Muscle of leg (tissue), 11 donors: ENCODE results near the gene COL16A1. TPM values are rescaled to one million over a fixed set of nuclear protein-coding genes. Genes with fewer than 3 reads are reported as not detected.

Experiments
- DNase-seq: peaks from one replicate; pipeline ENCODE4 v3.0.0; 2013
- H3K27ac ChIP-seq: one replicate; pipeline ENCODE4 v1.5.1; 2013; ENCODE audit warnings: mild to moderate bottlenecking, low read length, control low read depth
- H3K27me3 ChIP-seq: one replicate; pipeline ENCODE4 v1.6.1; 2013; ENCODE audit warnings: low read length; ENCODE audit not compliant: control insufficient read depth, insufficient read depth
- H3K36me3 ChIP-seq: one replicate; pipeline ENCODE4 v1.6.1; 2013; ENCODE audit warnings: low read length; ENCODE audit not compliant: control insufficient read depth, insufficient read depth
- H3K4me1 ChIP-seq: one replicate; pipeline ENCODE4 v1.6.1; 2013; ENCODE audit warnings: low read length; ENCODE audit not compliant: control insufficient read depth, insufficient read depth
- H3K4me3 ChIP-seq: one replicate; pipeline ENCODE4 v1.5.1; 2013; ENCODE audit warnings: low read length, control low read depth
- H3K9me3 ChIP-seq: replicated peaks from 2 replicates; pipeline ENCODE4 v1.6.1; 2013; ENCODE audit warnings: low read depth, low read length; ENCODE audit not compliant: control insufficient read depth
- WGBS: methylation state at CpG from one replicate; pipeline ENCODE4 v1.1.5; 2013; ENCODE audit warnings: missing lambda C conversion rate; ENCODE audit not compliant: insufficient coverage; 5-methylcytosine and 5-hydroxymethylcytosine counted together
- polyA plus RNA-seq, 8 donors: library from polyadenylated mRNA; unstranded; fragments of 120-200 nt; gene quantifications; one replicate each; pipeline versions ENCODE4 v1.2.1 to v1.2.3, GENCODE V29; 2013; ENCODE audit warnings: inconsistent platforms in 1 of 8, low replicate concordance in 1 of 8; ENCODE audit not compliant: insufficient read length in 8 of 8, insufficient read depth in 1 of 8
- total RNA-seq: library from RNA; stranded (reverse); fragments of 120-200 nt; gene quantifications from one replicate; pipeline ENCODE4 v1.2.4, GENCODE V29; 2013

Gene COL16A1
- total and polyA plus RNA-seq, 9 donors: 96.2 to 245 (median 136) TPM

GRCh38 chr1:31725134-31725533 lies 21.3 kb upstream of the COL16A1 start:
- DNase-seq: no peak
- H3K27me3 ChIP-seq: no peaks in the 10 kb centered on the region
- H3K36me3 ChIP-seq: peaks cover 8% of the 10 kb centered on the region
- 86% methylated on average over 10 of the region's 10 CpGs for WGBS
- H3K4me3 ChIP-seq: no peak overlapping the region
- H3K9me3 ChIP-seq: no peaks in the 10 kb centered on the region
- H3K4me1 ChIP-seq: peaks cover 9% of the 10 kb centered on the region
- H3K27ac ChIP-seq: no peak overlapping the region

- H3K27me3 ChIP-seq: no peaks in the 10 kb centered on the region
- no peak overlapping the region for H3K27ac ChIP-seq
- 46% methylated on average over 4 of the region's 5 CpGs for WGBS
- peaks cover 9% of the 10 kb centered on the region for H3K4me1 ChIP-seq
- H3K9me3 ChIP-seq: no peaks in the 10 kb centered on the region
- peak; percentile 80 for DNase-seq
- peaks cover 8% of the 10 kb centered on the region for H3K36me3 ChIP-seq
- H3K4me3 ChIP-seq: no peak overlapping the region
Measured at GRCh38 chr1:31723828-31724359, 20.1 kb upstream of the COL16A1 start.

- Histone ChIP-seq H3K9me3 (no peaks in the 10 kb centered on the region), H3K4me1 (peaks cover 34% of the 10 kb centered on the region), H3K4me3 (no peak overlapping the region), H3K36me3 (no peaks in the 10 kb centered on the region), H3K27ac (no peak overlapping the region), H3K27me3 (peaks cover 16% of the 10 kb centered on the region)
- WGBS: 63% methylated on average over 2 of the region's 4 CpGs
- DNase-seq: no peak
Measured at GRCh38 chr1:31718327-31718897, 14.6 kb upstream of the COL16A1 start.

GRCh38 chr1:31717341-31717740 lies 13.5 kb upstream of the COL16A1 start:
- Histone ChIP-seq H3K27me3 (peaks cover 16% of the 10 kb centered on the region), H3K4me1 (peaks cover 44% of the 10 kb centered on the region), H3K36me3 (no peaks in the 10 kb centered on the region), H3K4me3 (no peak overlapping the region), H3K27ac (no peak overlapping the region), H3K9me3 (no peaks in the 10 kb centered on the region)
- WGBS: 83% methylated on average over 5 of the region's 6 CpGs
- DNase-seq: no peak

GRCh38 chr1:31715873-31716220 lies 12.0 kb upstream of the COL16A1 start:
- H3K4me3 ChIP-seq: no peak overlapping the region
- no peak for DNase-seq
- peaks cover 16% of the 10 kb centered on the region for H3K27me3 ChIP-seq
- H3K4me1 ChIP-seq: peaks cover 50% of the 10 kb centered on the region
- 3% methylated on average over 4 of the region's 7 CpGs for WGBS
- H3K9me3 ChIP-seq: no peaks in the 10 kb centered on the region
- peak overlapping the region; percentile 94 for H3K27ac ChIP-seq
- no peaks in the 10 kb centered on the region for H3K36me3 ChIP-seq

- H3K27me3 ChIP-seq: peaks cover 16% of the 10 kb centered on the region
- WGBS: under 1% methylated on average over 31 of the region's 44 CpGs
- no peaks in the 10 kb centered on the region for H3K9me3 ChIP-seq
- DNase-seq: peak; percentile 98
- H3K36me3 ChIP-seq: no peaks in the 10 kb centered on the region
- peak overlapping the region; percentile 47 for H3K4me3 ChIP-seq
- H3K4me1 ChIP-seq: peaks cover 50% of the 10 kb centered on the region
- H3K27ac ChIP-seq: peak overlapping the region; percentile 94
Measured at GRCh38 chr1:31715087-31715872, 11.5 kb upstream of the COL16A1 start.

GRCh38 chr1:31714442-31715086 lies 10.7 kb upstream of the COL16A1 start:
- Histone ChIP-seq H3K9me3 (no peaks in the 10 kb centered on the region), H3K27me3 (peaks cover 16% of the 10 kb centered on the region)

GRCh38 chr1:31712630-31713029 lies 8.8 kb upstream of the COL16A1 start:
- Histone ChIP-seq H3K4me1 (peaks cover 54% of the 10 kb centered on the region), H3K36me3 (no peaks in the 10 kb centered on the region), H3K27me3 (peaks cover 8% of the 10 kb centered on the region), H3K27ac (peak overlapping the region; percentile 94), H3K4me3 (no peak overlapping the region), H3K9me3 (no peaks in the 10 kb centered on the region)
- DNase-seq: peak; percentile 85
- no CpG with 5 or more reads among the region's 1 CpG for WGBS

More at GRCh38 chr1:31714442-31715086, 10.7 kb upstream of the COL16A1 start:
- no peak for DNase-seq
- Histone ChIP-seq H3K27ac (peak overlapping the region; percentile 94), H3K4me1 (peaks cover 50% of the 10 kb centered on the region), H3K4me3 (peak overlapping the region; percentile 26), H3K36me3 (no peaks in the 10 kb centered on the region)
- 0% methylated on average over 20 of the region's 39 CpGs for WGBS

GRCh38 chr1:31712068-31712467 lies 8.3 kb upstream of the COL16A1 start:
- H3K9me3 ChIP-seq: no peaks in the 10 kb centered on the region
- 8% methylated on average over 2 of the region's 4 CpGs for WGBS
- peak overlapping the region; percentile 94 for H3K27ac ChIP-seq

GRCh38 chr1:31708324-31708723 lies 4.5 kb upstream of the COL16A1 start:
- WGBS: 71% methylated on average over 7 of the region's 11 CpGs
- DNase-seq: no peak
- no peak overlapping the region for H3K27ac ChIP-seq
- peaks cover 50% of the 10 kb centered on the region for H3K4me1 ChIP-seq
- H3K36me3 ChIP-seq: no peaks in the 10 kb centered on the region
- no peaks in the 10 kb centered on the region for H3K9me3 ChIP-seq
- H3K4me3 ChIP-seq: no peak overlapping the region
- H3K27me3 ChIP-seq: peaks cover 13% of the 10 kb centered on the region

More at GRCh38 chr1:31712068-31712467, 8.3 kb upstream of the COL16A1 start:
- H3K4me1 ChIP-seq: peaks cover 52% of the 10 kb centered on the region
- no peak for DNase-seq
- H3K4me3 ChIP-seq: no peak overlapping the region
- peaks cover 7% of the 10 kb centered on the region for H3K27me3 ChIP-seq
- H3K36me3 ChIP-seq: no peaks in the 10 kb centered on the region
